Measurements from ENCODE around the gene PACC1. TPM values are rescaled to one million over a fixed set of nuclear protein-coding genes. Genes with fewer than 3 reads are reported as not detected.

Gene PACC1
- polyA plus RNA-seq, 1 experiment: 12.7 TPM

- TF ChIP-seq CTCF (IDR thresholded peaks at IDR 0.05; ENCODE audit: insufficient read depth, low read depth, low read length): no peak
- CTCF ChIA-PET: interaction anchor here (0.6 kb wide), 1 partner anchor 16 kb away, joined by 3 read pairs; no protein-coding TSS in a partner anchor
- Histone ChIP-seq H3K36me3 (ENCODE audit: control insufficient read depth, insufficient read depth, low read length) (peaks cover 2% of the 10 kb centered on the region), H3K4me3 (ENCODE audit: low read depth, low read length) (no peak overlapping the region), H3K27me3 (ENCODE audit: control insufficient read depth, insufficient read depth, low read length) (no peaks in the 10 kb centered on the region)
- POLR2A ChIA-PET: no interaction called here
- DNase-seq (ENCODE audit: low read depth): no peak
These were observed 2.3 kb downstream of the PACC1 start for GRCh38 chr1:212412374-212412773.

- ChIA-PET CTCF (no interaction called here), POLR2A (no interaction called here)
- no peak for DNase-seq (ENCODE audit: low read depth)
- Histone ChIP-seq H3K4me3 (ENCODE audit: low read depth, low read length) (no peak overlapping the region), H3K27me3 (ENCODE audit: control insufficient read depth, insufficient read depth, low read length) (no peaks in the 10 kb centered on the region), H3K36me3 (ENCODE audit: control insufficient read depth, insufficient read depth, low read length) (peaks cover 4% of the 10 kb centered on the region)
- no peak for TF ChIP-seq CTCF (IDR thresholded peaks at IDR 0.05; ENCODE audit: insufficient read depth, low read depth, low read length)
These were observed 4.4 kb downstream of the PACC1 start for GRCh38 chr1:212410231-212410820.

- ChIA-PET POLR2A (no interaction called here), CTCF (interaction anchor here (0.6 kb wide), 1 partner anchor 39 kb away, joined by 3 read pairs; no protein-coding TSS in a partner anchor)
- Histone ChIP-seq H3K36me3 (ENCODE audit: control insufficient read depth, insufficient read depth, low read length) (peaks cover 2% of the 10 kb centered on the region; the same call in 1 of the 2 replicates), H3K4me3 (ENCODE audit: low read depth, low read length) (no peak overlapping the region), H3K27me3 (ENCODE audit: control insufficient read depth, insufficient read depth, low read length) (no peaks in the 10 kb centered on the region)
- TF ChIP-seq CTCF (IDR thresholded peaks at IDR 0.05; ENCODE audit: insufficient read depth, low read depth, low read length): no peak
- no peak for DNase-seq (ENCODE audit: low read depth)
These were observed 11.9 kb downstream of the PACC1 start for GRCh38 chr1:212402666-212403321.

GRCh38 chr1:212401838-212402582 lies 12.7 kb downstream of the PACC1 start:
- CTCF ChIA-PET: no interaction called here
- peaks cover 2% of the 10 kb centered on the region; the same call in 1 of the 2 replicates for H3K36me3 ChIP-seq (ENCODE audit: control insufficient read depth, insufficient read depth, low read length)
- no peaks in the 10 kb centered on the region for H3K27me3 ChIP-seq (ENCODE audit: control insufficient read depth, insufficient read depth, low read length)
- POLR2A ChIA-PET: no interaction called here
- no peak for TF ChIP-seq CTCF (IDR thresholded peaks at IDR 0.05; ENCODE audit: insufficient read depth, low read depth, low read length)
- H3K4me3 ChIP-seq (ENCODE audit: low read depth, low read length): no peak overlapping the region
- no peak for DNase-seq (ENCODE audit: low read depth)

GRCh38 chr1:212401042-212401441 lies 13.6 kb downstream of the PACC1 start:
- H3K27me3 ChIP-seq (ENCODE audit: control insufficient read depth, insufficient read depth, low read length): no peaks in the 10 kb centered on the region
- H3K36me3 ChIP-seq (ENCODE audit: control insufficient read depth, insufficient read depth, low read length): no peaks in the 10 kb centered on the region
- no peak overlapping the region for H3K4me3 ChIP-seq (ENCODE audit: low read depth, low read length)
- no peak for DNase-seq (ENCODE audit: low read depth)
- TF ChIP-seq CTCF (IDR thresholded peaks at IDR 0.05; ENCODE audit: insufficient read depth, low read depth, low read length): no peak
- POLR2A ChIA-PET: no interaction called here
- CTCF ChIA-PET: no interaction called here
